ENCODE results near the gene SOHLH1.

- TF ChIP-seq CTCF (conservative IDR thresholded peaks at IDR 0.05; ENCODE audit: low read length) (no peak), EZH2phosphoT487 (IDR thresholded peaks at IDR 0.05; ENCODE audit: borderline replicate concordance, low read depth, low read length) (no peak)
These were observed 19.3 kb upstream of the SOHLH1 start for GRCh38 chr9:135718616-135719015.
